CD4-positive, alpha-beta T cell treated with Interleukin-4 for 1 hour (primary cell): ENCODE measurements around the gene ASB7.

Experiments used
- DNase-seq, 2 donors: peaks; one replicate each; pipeline ENCODE4 v3.0.0-alpha.2; 2020 to 2022

ASB7 gene

GRCh38 chr15:100598655-100599054, 3.7 kb upstream of the ASB7 start:
- no peak for DNase-seq

GRCh38 chr15:100601163-100601562, 1.2 kb upstream of the ASB7 start:
- DNase-seq = peak; percentile 55 to 75

GRCh38 chr15:100601617-100602063, 749 bp upstream of the ASB7 start:
- no peak for DNase-seq

DNA sequence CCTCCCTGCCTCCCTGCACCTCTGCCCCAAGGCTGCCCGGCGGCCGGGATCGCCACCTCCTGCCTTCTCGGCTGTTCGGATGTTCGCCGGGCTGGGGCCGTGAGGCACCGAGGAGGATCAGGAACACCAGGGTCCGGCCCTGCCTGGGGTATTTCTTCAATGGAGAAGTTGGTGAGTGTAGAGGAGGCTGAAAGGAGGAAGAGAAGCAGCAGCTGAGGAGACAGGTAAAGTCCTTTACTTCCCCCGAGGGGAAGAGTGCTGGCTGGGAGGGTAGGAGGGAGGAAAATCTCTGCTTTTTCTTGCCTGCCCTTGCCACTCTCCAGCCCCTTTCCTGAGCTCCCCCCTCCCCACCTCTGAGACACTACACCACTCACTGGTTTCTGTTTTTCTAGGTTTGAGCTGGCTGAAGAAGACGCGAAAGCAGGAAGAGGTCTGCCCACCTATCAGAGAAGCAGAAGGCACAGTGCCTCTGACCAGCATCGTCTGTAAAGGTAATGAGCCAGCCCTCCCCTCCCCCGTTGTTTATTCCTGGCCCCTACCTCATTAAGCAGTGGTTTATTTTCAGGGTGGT, 519 bp downstream of the ASB7 start:
- peak; percentile 44 to 66 for DNase-seq

GRCh38 chr15:100612539-100612938, 10.2 kb downstream of the ASB7 start:
- DNase-seq = no peak

DNA sequence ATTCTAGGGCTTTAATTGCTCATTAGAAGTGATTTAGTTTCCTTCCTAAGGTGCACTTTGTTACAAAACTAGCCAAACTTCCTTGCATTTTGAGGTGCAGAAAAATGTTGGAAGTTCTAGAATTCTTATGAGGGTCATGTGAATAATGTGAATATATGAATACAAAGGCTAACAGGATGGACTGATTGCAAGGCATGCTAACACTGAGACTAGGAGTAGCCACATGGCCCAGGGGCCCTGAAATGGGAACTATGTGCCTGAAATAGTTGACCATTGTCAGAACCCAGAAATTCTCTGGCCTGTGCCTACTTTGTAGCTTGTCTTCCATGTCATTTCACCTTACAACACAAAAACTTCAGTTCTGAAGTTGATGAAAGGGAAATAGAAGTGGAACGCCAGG, 10.8 kb downstream of the ASB7 start:
- DNase-seq = no peak

- no peak for DNase-seq
Measured at GRCh38 chr15:100614336-100614735, 11.9 kb downstream of the ASB7 start.

DNA sequence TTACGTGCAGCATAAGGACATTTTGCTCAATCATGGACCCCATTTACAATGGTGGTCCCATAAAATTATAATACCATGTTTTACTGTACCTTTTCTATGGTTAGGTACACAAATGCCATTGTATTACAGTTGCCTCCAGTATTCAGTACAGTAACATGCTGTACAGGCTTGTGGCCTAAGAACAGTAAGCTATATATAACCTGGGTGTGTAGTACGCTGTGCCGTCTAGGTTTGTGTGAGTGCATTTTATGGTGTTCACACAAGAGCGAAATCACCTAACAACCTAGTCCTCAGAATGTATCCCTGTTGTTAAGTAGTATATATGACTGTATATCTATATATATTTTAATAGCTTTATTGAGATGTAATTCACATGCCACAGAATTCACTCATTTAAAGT, 12.5 kb downstream of the ASB7 start:
- DNase-seq = no peak

DNA sequence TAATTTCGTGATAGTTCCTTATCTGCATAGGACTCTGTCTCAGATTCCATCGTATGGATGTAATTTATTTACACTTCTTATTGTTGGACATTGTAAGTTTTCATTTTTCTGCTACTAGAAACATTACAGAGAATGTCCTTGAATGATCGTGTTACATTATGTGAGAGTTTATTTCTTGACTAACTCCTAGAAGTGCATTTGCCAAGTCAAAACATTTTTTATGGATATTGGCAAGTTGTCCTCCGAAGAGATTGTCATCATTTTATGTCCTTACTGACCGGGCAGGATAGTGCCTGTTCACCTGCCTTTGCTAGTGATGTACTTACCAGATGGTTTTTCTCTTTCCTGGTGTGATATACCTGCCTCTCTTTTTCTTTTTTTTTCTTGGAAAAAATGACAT, 13.4 kb downstream of the ASB7 start:
- no peak for DNase-seq

- DNase-seq = no peak
Measured at GRCh38 chr15:100616700-100617099, 14.3 kb downstream of the ASB7 start.

DNA sequence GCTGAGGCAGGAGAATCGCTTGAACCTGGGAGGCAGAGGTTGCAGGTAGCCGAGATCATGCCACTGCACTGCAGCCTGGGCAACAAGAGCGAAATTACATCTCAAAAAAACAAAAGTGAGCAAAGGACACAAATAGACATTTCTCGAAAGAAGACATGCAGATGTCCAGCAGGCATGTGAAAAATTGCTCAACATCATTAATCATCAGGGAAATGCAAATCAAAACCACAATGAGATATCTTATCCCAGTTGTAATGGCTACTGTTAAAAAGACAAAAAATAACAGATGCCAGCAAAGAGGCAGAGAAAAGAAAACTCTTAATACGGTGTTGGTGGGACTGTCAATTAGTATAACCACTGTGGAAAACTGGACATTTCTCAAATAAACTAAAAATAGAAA, 20.9 kb downstream of the ASB7 start:
- DNase-seq = no peak

GRCh38 chr15:100627789-100628395, 25.5 kb downstream of the ASB7 start:
- DNase-seq = peak; percentile 69 to 78

- no peak for DNase-seq
Measured at GRCh38 chr15:100628746-100629145, 26.4 kb downstream of the ASB7 start.

DNA sequence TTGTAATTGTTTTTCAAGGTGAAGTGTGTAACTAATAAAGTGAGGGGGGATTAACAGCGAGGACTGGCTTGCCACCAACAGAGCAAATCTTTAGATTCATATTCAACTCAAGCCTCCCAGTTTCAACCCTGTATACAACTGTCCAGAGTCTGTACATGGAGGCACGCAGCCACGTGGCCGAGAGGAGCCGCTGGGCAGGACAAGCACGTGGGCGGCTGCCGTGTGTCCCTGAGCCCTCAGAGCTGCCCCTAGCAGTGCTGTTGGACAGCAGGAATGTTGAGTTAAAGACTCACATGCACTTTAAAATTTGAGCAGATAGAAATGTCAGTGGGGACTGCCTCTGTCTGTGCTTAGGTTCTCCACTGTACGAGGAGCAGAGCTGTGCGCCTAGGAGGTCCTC, 29.4 kb downstream of the ASB7 start:
- no peak for DNase-seq

DNA sequence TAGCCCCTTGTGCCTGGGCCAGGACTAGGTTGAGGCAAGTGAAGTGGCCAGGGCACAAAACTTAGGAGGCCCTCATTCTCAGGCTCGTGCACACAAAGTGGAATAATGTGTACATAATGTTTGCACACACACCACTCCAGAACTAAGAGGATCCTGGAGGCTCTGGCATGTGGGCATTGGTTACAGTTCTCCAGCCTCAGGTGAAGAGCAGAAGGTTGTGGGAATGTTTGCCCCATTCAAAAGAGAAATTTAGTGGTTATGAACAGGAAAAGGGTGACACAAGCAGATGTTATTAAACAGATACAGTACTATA, 31.3 kb downstream of the ASB7 start:
- no peak for DNase-seq

GRCh38 chr15:100635406-100636071, 33.1 kb downstream of the ASB7 start:
- no peak for DNase-seq

GRCh38 chr15:100638177-100638730, 35.9 kb downstream of the ASB7 start:
- DNase-seq = no peak

DNA sequence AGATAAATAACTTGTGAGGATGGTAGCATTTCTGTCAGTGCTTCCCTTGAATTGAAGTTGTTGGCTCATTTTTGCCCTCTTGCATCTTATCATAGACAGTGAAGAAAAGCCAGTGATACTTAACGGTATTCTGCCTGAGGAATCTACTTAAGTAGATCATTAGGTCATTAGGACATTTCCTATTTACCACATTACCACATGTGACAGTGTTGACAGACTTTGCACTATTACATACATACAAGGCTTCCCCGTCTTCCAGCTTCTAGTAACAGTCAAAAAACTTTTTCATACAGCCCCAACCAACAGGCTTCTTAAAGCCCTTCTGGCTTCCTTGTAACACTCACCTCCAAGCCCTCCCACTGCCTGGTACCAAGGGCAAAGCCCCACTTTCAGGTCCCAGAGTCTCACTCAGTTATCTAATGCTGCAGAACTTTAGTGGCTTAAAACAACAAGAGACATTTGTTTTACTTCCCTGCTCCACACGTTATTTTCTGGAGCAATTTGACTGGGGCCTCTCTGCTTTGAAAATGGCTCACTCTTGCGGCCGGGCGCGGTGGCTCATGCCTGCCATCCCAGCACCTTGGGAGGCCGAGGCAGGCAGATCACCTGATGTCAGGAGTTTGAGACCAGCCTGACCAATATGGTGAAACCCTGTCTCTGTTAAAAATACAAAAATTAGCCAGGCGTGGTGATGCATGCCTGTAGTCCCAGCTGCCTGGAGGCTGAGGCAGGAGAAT, 40.0 kb downstream of the ASB7 start:
- no peak for DNase-seq

GRCh38 chr15:100642950-100643338, 40.6 kb downstream of the ASB7 start:
- no peak for DNase-seq

- no peak for DNase-seq
Measured at GRCh38 chr15:100645671-100646070, 43.3 kb downstream of the ASB7 start.

- no peak for DNase-seq
Measured at GRCh38 chr15:100648951-100649350, 46.6 kb downstream of the ASB7 start.

DNA sequence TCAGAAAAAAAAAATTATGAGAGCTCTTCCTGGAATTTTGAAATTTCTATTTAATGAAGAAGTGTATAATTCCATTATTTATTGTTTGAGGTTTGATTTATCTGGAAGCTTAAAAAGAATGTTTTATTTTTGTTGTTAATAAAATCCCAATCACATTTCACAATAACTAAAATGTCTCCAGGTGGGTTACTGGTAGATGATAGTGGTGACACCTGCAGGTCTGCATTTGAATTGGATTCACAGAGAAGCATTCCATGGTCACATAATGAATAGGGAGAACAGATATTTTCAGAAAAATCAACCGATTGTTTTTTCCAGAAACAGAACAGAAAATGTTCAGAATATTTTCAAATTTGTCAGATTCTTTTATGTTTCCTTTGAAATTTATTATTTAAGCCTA, 48.3 kb downstream of the ASB7 start:
- DNase-seq = no peak

DNA sequence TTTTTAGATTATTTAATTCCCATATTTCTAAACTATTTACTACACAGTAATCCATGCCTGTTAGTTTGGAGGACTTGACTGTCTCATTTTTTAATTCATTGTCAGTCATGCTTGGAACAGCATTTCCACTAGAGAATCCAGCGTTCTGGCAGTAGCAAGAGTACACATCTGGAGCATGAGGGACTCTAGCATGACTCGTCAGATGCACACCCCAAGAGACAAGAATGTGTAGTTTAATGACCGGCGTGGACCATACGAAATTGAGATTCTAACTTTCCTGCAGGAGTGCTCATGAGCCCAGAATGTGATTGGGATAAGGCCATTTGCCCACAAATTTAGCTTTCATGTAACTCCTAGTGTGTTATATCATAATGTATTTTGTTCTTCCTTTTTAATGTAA, 48.9 kb downstream of the ASB7 start:
- no peak for DNase-seq

DNA sequence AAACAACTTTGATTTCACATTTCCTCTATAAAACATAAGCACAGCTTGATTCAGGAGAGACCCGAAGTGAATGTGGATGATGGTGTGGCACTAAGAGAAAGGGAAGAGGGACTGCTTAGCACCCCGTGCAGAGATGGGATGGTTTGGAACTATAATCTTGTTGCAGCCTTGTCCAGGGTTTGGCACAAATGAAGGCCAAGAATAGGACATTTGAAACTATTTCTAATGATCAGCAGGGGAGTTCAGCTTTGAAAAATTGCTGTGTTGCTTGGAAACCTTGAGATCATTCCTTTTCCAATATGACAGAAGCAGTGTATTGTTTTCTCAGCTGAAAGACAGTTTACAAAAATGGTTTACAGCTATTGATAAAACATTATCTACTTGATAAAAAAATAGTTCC, 49.7 kb downstream of the ASB7 start:
- no peak for DNase-seq
